Measurements from ENCODE around the gene OCIAD2.

The OCIAD2 gene

GRCh38 chr4:48906206-48907173, at the start of gene OCIAD2:
TSS of gene OCIAD2 (minus strand) at chr4:48906774. CDS start at chr4:48904549, 2,225 bp downstream.
- peak within 1 kb of the TSS; percentile 66 for H3K9ac ChIP-seq (ENCODE audit: low read length)
- H3K27ac ChIP-seq (ENCODE audit: low read depth, low read length), result peak within 1 kb of the TSS; percentile 75
- H3K27me3 ChIP-seq (ENCODE audit: control insufficient read depth, insufficient read depth, low read length), result no peaks in the 10 kb centered on the region
- no peaks in the 10 kb centered on the region for H3K9me3 ChIP-seq (ENCODE audit: control insufficient read depth, insufficient read depth, low read depth, low read length)
- H3K4me3 ChIP-seq (ENCODE audit: low read depth, low read length), result peak within 1 kb of the TSS; percentile 73
- H3K4me1 ChIP-seq (ENCODE audit: control insufficient read depth, insufficient read depth, low read length), result peaks cover 16% of the 10 kb centered on the region
- H3K36me3 ChIP-seq (ENCODE audit: control insufficient read depth, insufficient read depth, low read length), result peaks cover 26% of the 10 kb centered on the region

DNA sequence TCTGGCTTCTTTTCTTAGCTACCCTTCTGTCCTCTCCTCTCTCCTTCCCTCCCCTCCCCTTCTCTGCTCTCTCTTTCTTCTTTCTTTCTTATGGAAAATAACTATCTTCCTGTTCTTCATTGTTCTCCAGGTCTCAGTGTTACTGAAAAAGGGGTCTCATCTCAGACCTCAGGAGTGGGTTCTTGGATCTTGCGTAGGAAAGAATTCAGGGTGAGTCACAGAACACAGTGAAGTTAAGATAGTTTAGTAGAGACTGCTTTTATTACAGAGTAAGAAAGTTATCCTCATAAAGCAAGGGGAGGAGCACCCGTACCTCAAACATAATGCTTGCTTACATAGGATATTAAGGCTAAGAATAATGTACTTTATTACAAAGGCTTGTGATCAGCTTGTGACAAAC, 47.7 kb upstream of the OCIAD2 start:
- peak overlapping the region; percentile 29 for H3K9ac ChIP-seq (ENCODE audit: low read length)
- H3K27ac ChIP-seq (ENCODE audit: low read depth, low read length), result peak overlapping the region; percentile 64
- peaks cover 8% of the 10 kb centered on the region; the same call in 1 of the 2 replicates for H3K9me3 ChIP-seq (ENCODE audit: control insufficient read depth, insufficient read depth, low read depth, low read length)
- peak overlapping the region; percentile 24; the same call in 1 of the 2 replicates for H3K4me3 ChIP-seq (ENCODE audit: low read depth, low read length)
- no peaks in the 10 kb centered on the region for H3K27me3 ChIP-seq (ENCODE audit: control insufficient read depth, insufficient read depth, low read length)
- H3K36me3 ChIP-seq (ENCODE audit: control insufficient read depth, insufficient read depth, low read length), result no peaks in the 10 kb centered on the region
- peaks cover 14% of the 10 kb centered on the region for H3K4me1 ChIP-seq (ENCODE audit: control insufficient read depth, insufficient read depth, low read length)

DNA sequence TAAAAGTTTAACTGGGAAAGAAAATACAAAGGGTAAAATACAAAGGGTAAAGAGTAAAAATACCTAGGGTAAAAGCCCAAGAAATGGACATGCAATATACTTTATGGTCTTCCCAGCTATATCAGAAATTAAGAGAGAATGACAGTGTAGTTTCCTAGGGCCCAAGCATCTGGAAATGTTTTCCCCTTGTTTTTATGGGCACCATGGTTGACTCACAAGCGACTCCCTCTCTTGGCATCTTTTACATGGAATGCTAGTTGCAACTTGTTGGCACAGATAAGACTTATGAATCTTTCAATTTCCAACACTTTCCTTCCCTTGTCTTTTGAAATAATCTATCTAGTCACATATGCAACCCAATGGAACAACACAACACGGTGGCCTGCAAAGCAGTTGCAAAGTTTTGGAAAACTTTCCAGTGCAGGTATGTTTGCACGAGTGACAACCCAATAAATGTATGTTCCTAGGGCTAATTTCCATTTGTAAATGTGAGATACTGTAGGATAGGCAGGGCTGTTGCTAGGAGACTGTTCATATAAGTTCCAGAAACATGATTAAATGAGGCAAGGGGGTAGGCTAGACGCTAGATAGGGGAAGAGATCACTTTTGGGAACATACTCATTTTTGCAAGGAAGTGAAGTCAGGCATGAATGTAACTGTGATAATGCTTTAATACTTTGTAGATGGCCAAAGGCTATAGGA, 43.1 kb upstream of the OCIAD2 start:
- no peaks in the 10 kb centered on the region for H3K36me3 ChIP-seq (ENCODE audit: control insufficient read depth, insufficient read depth, low read length)
- no peak overlapping the region for H3K9ac ChIP-seq (ENCODE audit: low read length)
- H3K4me3 ChIP-seq (ENCODE audit: low read depth, low read length), result no peak overlapping the region
- H3K27ac ChIP-seq (ENCODE audit: low read depth, low read length), result no peak overlapping the region
- H3K4me1 ChIP-seq (ENCODE audit: control insufficient read depth, insufficient read depth, low read length), result peaks cover 20% of the 10 kb centered on the region
- peaks cover 8% of the 10 kb centered on the region; the same call in 1 of the 2 replicates for H3K9me3 ChIP-seq (ENCODE audit: control insufficient read depth, insufficient read depth, low read depth, low read length)
- H3K27me3 ChIP-seq (ENCODE audit: control insufficient read depth, insufficient read depth, low read length), result no peaks in the 10 kb centered on the region

DNA sequence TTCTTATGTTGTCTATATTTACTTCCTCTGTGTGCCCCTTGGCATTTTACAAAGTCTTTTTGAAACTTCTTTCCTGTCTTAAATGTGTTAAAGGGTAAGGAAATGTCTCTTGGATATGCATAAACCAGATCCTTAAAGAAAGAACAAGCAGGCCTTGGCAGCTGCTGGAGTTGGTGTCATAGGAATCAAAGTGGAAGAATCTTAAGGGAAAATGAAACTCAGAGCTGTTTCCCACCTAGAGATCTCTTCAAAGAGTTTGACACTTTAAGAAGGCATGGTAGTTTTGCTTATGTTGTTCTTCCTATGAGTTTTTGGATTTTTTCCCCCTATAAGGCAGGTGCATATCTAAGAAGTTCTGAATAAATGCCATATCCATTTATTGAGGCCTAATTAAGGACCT, 42.5 kb upstream of the OCIAD2 start:
- Histone ChIP-seq H3K36me3 (ENCODE audit: control insufficient read depth, insufficient read depth, low read length) (no peaks in the 10 kb centered on the region), H3K4me1 (ENCODE audit: control insufficient read depth, insufficient read depth, low read length) (peaks cover 18% of the 10 kb centered on the region), H3K27ac (ENCODE audit: low read depth, low read length) (no peak overlapping the region), H3K9me3 (ENCODE audit: control insufficient read depth, insufficient read depth, low read depth, low read length) (peaks cover 8% of the 10 kb centered on the region; the same call in 1 of the 2 replicates), H3K4me3 (ENCODE audit: low read depth, low read length) (no peak overlapping the region), H3K9ac (ENCODE audit: low read length) (no peak overlapping the region), H3K27me3 (ENCODE audit: control insufficient read depth, insufficient read depth, low read length) (no peaks in the 10 kb centered on the region)

GRCh38 chr4:48947731-48948130, 41.2 kb upstream of the OCIAD2 start:
- H3K4me3 ChIP-seq (ENCODE audit: low read depth, low read length), result no peak overlapping the region
- H3K27me3 ChIP-seq (ENCODE audit: control insufficient read depth, insufficient read depth, low read length), result no peaks in the 10 kb centered on the region

DNA sequence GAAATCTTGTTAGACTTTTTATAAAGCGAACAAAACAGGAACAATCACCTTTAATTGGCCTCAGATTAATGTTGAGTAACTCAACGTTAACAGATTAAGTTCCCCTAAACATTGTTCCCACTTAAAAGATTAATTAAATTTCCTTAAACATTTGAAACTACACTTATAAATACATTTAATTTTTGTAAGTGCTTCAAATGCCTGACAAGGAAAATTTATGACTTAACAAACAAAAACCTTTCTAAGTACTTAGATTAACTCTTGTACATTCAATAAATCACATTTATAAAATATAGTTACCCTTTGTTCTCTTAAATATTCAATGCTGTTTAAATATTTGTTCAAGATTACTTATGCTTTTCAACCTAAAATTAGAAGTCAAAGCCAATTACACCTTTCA, 39.4 kb upstream of the OCIAD2 start:
- no peaks in the 10 kb centered on the region for H3K36me3 ChIP-seq (ENCODE audit: control insufficient read depth, insufficient read depth, low read length)
- no peak overlapping the region for H3K4me3 ChIP-seq (ENCODE audit: low read depth, low read length)
- H3K9me3 ChIP-seq (ENCODE audit: control insufficient read depth, insufficient read depth, low read depth, low read length), result no peaks in the 10 kb centered on the region
- H3K9ac ChIP-seq (ENCODE audit: low read length), result no peak overlapping the region
- H3K27ac ChIP-seq (ENCODE audit: low read depth, low read length), result no peak overlapping the region
- H3K4me1 ChIP-seq (ENCODE audit: control insufficient read depth, insufficient read depth, low read length), result peaks cover 14% of the 10 kb centered on the region
- H3K27me3 ChIP-seq (ENCODE audit: control insufficient read depth, insufficient read depth, low read length), result no peaks in the 10 kb centered on the region

More at GRCh38 chr4:48947731-48948130, 41.2 kb upstream of the OCIAD2 start:
- Histone ChIP-seq H3K27ac (ENCODE audit: low read depth, low read length) (no peak overlapping the region), H3K9me3 (ENCODE audit: control insufficient read depth, insufficient read depth, low read depth, low read length) (peaks cover 8% of the 10 kb centered on the region; the same call in 1 of the 2 replicates), H3K4me1 (ENCODE audit: control insufficient read depth, insufficient read depth, low read length) (peaks cover 14% of the 10 kb centered on the region), H3K36me3 (ENCODE audit: control insufficient read depth, insufficient read depth, low read length) (no peaks in the 10 kb centered on the region), H3K9ac (ENCODE audit: low read length) (no peak overlapping the region)

- Histone ChIP-seq H3K27ac (ENCODE audit: low read depth, low read length) (no peak overlapping the region), H3K27me3 (ENCODE audit: control insufficient read depth, insufficient read depth, low read length) (no peaks in the 10 kb centered on the region), H3K36me3 (ENCODE audit: control insufficient read depth, insufficient read depth, low read length) (no peaks in the 10 kb centered on the region), H3K4me1 (ENCODE audit: control insufficient read depth, insufficient read depth, low read length) (peaks cover 14% of the 10 kb centered on the region), H3K9ac (ENCODE audit: low read length) (no peak overlapping the region), H3K9me3 (ENCODE audit: control insufficient read depth, insufficient read depth, low read depth, low read length) (no peaks in the 10 kb centered on the region), H3K4me3 (ENCODE audit: low read depth, low read length) (no peak overlapping the region)
Measured at GRCh38 chr4:48944756-48945241, 38.2 kb upstream of the OCIAD2 start.

DNA sequence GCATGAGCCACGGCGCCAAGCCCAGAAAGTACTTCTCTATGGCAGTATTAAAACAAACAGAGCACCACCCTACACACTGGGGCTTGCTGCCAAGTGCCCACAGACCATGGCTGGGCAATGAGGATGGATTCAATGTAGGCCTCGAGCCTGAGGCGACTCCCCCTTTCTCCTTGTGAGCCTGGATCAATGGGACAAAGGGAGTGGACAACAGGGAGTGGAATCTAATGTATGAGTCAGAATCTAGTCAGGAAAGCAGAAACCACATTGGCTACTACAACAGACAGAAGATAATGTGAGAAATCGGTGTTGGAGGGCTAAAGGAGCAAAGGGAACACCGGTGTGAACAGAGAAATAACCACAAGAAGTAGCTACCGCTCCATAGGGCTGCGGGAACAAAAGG, 37.7 kb upstream of the OCIAD2 start:
- no peaks in the 10 kb centered on the region for H3K36me3 ChIP-seq (ENCODE audit: control insufficient read depth, insufficient read depth, low read length)

GRCh38 chr4:48943387-48943786, 36.8 kb upstream of the OCIAD2 start:
- no peaks in the 10 kb centered on the region for H3K36me3 ChIP-seq (ENCODE audit: control insufficient read depth, insufficient read depth, low read length)
- H3K9me3 ChIP-seq (ENCODE audit: control insufficient read depth, insufficient read depth, low read depth, low read length), result peaks cover 5% of the 10 kb centered on the region
- H3K9ac ChIP-seq (ENCODE audit: low read length), result no peak overlapping the region
- H3K4me1 ChIP-seq (ENCODE audit: control insufficient read depth, insufficient read depth, low read length), result peaks cover 9% of the 10 kb centered on the region
- H3K27ac ChIP-seq (ENCODE audit: low read depth, low read length), result no peak overlapping the region
- no peak overlapping the region for H3K4me3 ChIP-seq (ENCODE audit: low read depth, low read length)
- H3K27me3 ChIP-seq (ENCODE audit: control insufficient read depth, insufficient read depth, low read length), result no peaks in the 10 kb centered on the region

More for the DNA sequence above, 37.7 kb upstream of the OCIAD2 start:
- no peaks in the 10 kb centered on the region for H3K27me3 ChIP-seq (ENCODE audit: control insufficient read depth, insufficient read depth, low read length)
- no peaks in the 10 kb centered on the region for H3K9me3 ChIP-seq (ENCODE audit: control insufficient read depth, insufficient read depth, low read depth, low read length)
- H3K4me3 ChIP-seq (ENCODE audit: low read depth, low read length), result no peak overlapping the region
- H3K27ac ChIP-seq (ENCODE audit: low read depth, low read length), result no peak overlapping the region
- no peak overlapping the region for H3K9ac ChIP-seq (ENCODE audit: low read length)
- H3K4me1 ChIP-seq (ENCODE audit: control insufficient read depth, insufficient read depth, low read length), result peaks cover 14% of the 10 kb centered on the region

DNA sequence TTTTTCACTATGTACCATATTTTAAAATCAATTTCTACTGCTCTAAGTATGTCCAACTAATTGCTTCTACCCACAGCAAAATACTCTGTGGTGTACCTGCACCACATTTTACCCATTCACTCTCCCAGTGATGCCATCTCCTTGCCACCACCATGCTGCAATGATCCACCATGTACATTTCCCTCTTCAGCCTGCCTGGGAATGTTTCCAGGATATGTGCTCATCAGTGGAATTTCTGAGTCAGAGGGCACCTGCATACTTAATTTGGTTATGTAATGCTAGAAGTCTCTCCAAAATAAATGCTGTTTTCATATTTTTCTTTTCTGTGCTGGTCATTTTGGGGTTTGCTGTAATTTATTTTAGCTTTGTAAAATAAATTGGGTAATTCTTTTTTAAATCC, 33.2 kb upstream of the OCIAD2 start:
- Histone ChIP-seq H3K4me3 (ENCODE audit: low read depth, low read length) (no peak overlapping the region), H3K4me1 (ENCODE audit: control insufficient read depth, insufficient read depth, low read length) (peaks cover 4% of the 10 kb centered on the region), H3K27ac (ENCODE audit: low read depth, low read length) (no peak overlapping the region), H3K36me3 (ENCODE audit: control insufficient read depth, insufficient read depth, low read length) (no peaks in the 10 kb centered on the region), H3K27me3 (ENCODE audit: control insufficient read depth, insufficient read depth, low read length) (no peaks in the 10 kb centered on the region), H3K9me3 (ENCODE audit: control insufficient read depth, insufficient read depth, low read depth, low read length) (peaks cover 10% of the 10 kb centered on the region), H3K9ac (ENCODE audit: low read length) (no peak overlapping the region)

DNA sequence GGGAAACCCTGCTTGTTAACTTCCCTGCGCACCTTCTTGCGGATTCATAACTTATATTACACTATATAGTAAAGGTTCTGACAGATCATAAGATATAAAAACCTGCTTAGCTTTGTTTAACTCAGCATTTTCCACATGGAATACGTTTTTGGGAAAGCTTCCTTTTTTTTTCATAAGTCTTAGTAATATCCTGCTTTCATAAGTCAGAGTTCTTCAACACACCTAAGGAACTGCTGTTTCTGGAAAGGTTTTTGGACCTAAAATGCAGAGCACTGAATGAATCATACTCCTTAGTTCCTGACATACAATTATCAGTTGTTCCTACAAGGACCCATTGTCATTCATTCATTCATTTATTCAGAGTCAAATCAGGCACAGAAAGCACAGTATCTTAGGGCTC, 32.3 kb upstream of the OCIAD2 start:
- Histone ChIP-seq H3K9ac (ENCODE audit: low read length) (no peak overlapping the region), H3K27ac (ENCODE audit: low read depth, low read length) (no peak overlapping the region), H3K4me3 (ENCODE audit: low read depth, low read length) (no peak overlapping the region), H3K36me3 (ENCODE audit: control insufficient read depth, insufficient read depth, low read length) (no peaks in the 10 kb centered on the region), H3K4me1 (ENCODE audit: control insufficient read depth, insufficient read depth, low read length) (no peaks in the 10 kb centered on the region), H3K27me3 (ENCODE audit: control insufficient read depth, insufficient read depth, low read length) (no peaks in the 10 kb centered on the region), H3K9me3 (ENCODE audit: control insufficient read depth, insufficient read depth, low read depth, low read length) (peaks cover 10% of the 10 kb centered on the region)

All from HUES6 (cell line).